NB4 (cell line): ENCODE data around the gene TBCK.

Experiments used
- MAX ChIP-seq: IDR thresholded peaks from 2 replicates; pipeline ENCODE4 v1.6.1; 2011; ENCODE audit warnings: low read depth, low read length
- POLR2A ChIP-seq: IDR thresholded peaks from 2 replicates; pipeline ENCODE4 v1.6.1; 2011; ENCODE audit warnings: mild to moderate bottlenecking; ENCODE audit not compliant: insufficient read length; ENCODE audit errors: extremely low read depth
- TF ChIP-seq, protein P1 (sequence below): IDR thresholded peaks from one replicate; pipeline ENCODE4 v1.5.1; 2012; ENCODE audit warnings: low read depth, low read length

GRCh38 chr4:106034751-106035150 lies 281.3 kb downstream of the TBCK start:
- TF ChIP-seq, protein P1, sequence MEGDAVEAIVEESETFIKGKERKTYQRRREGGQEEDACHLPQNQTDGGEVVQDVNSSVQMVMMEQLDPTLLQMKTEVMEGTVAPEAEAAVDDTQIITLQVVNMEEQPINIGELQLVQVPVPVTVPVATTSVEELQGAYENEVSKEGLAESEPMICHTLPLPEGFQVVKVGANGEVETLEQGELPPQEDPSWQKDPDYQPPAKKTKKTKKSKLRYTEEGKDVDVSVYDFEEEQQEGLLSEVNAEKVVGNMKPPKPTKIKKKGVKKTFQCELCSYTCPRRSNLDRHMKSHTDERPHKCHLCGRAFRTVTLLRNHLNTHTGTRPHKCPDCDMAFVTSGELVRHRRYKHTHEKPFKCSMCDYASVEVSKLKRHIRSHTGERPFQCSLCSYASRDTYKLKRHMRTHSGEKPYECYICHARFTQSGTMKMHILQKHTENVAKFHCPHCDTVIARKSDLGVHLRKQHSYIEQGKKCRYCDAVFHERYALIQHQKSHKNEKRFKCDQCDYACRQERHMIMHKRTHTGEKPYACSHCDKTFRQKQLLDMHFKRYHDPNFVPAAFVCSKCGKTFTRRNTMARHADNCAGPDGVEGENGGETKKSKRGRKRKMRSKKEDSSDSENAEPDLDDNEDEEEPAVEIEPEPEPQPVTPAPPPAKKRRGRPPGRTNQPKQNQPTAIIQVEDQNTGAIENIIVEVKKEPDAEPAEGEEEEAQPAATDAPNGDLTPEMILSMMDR = no peak
- TF ChIP-seq MAX = no peak
- no peak for TF ChIP-seq POLR2A
